Myocyte (in vitro differentiated cells): ENCODE data around the gene FHOD3. TPM values are rescaled to one million over a fixed set of nuclear protein-coding genes. Genes with fewer than 3 reads are reported as not detected.
"Not testable (repeated sequence)": the region's sequence is repeated elsewhere in the genome, so short reads cannot be mapped to it uniquely, and the experiment has no call there.

Source experiments
- DNase-seq: peaks from one replicate; pipeline ENCODE4 v3.0.0-alpha.2; 2012; ENCODE audit warnings: low read depth
- total RNA-seq: library from RNA; depleted of rRNA; stranded (reverse); fragments of >200 nt; gene quantifications from 2 replicates; pipeline ENCODE4 v1.2.3, GENCODE V29; 2014

FHOD3 gene
- total RNA-seq, 1 donor from 2014 or later = 57.5 TPM

DNA sequence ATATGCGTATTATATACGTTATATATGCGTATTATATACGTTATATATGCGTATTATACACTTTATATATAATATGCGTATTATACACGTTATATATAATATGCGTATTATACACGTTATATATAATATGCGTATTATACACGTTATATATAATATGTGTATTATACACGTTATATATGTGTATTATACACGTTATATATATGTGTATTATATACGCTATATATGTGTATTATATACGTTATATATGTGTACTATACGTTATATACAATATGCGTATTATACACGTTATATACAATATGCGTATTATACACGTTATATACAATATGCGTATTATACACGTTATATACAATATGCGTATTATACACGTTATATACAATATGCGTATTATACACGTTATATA lies 465.5 kb downstream of the FHOD3 start:
- DNase-seq = not testable (repeated sequence)

DNA sequence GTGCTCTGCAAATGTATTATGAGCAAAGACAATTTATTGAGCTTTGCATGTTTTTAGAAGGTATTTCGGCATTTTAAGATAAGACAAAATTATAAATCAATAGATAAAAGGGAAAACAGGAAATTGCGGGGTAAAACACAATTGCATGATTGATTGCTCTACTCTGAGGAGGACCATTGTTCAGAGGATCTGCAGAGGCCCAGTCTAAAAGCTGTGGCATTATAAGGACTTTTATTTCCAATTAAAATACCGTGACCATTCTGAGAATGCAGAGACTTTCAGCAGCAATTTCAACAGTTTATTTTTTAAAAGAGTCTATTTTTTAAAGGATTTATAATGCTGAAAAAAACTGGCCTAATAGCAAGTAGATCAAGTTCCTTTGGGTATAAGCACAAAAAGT lies 469.3 kb downstream of the FHOD3 start:
- no peak for DNase-seq

DNA sequence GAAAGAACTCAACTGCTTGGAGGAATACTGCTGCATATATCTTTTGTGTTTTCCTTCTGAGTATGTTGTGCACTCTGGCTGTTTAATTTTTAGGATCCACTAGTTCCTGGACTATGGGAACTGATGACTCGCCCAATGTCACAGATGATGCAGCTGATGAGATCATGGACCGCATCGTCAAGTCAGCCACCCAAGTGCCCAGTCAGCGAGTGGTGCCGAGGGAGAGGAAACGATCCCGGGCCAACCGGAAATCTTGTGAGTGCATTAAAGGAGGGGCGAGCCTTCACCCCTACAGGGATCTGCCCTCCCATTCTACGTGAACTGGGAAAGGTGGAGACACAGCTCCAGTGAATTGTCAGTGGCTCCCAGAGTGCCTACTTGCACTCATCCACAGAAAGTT lies 471.7 kb downstream of the FHOD3 start:
- DNase-seq = no peak

DNA sequence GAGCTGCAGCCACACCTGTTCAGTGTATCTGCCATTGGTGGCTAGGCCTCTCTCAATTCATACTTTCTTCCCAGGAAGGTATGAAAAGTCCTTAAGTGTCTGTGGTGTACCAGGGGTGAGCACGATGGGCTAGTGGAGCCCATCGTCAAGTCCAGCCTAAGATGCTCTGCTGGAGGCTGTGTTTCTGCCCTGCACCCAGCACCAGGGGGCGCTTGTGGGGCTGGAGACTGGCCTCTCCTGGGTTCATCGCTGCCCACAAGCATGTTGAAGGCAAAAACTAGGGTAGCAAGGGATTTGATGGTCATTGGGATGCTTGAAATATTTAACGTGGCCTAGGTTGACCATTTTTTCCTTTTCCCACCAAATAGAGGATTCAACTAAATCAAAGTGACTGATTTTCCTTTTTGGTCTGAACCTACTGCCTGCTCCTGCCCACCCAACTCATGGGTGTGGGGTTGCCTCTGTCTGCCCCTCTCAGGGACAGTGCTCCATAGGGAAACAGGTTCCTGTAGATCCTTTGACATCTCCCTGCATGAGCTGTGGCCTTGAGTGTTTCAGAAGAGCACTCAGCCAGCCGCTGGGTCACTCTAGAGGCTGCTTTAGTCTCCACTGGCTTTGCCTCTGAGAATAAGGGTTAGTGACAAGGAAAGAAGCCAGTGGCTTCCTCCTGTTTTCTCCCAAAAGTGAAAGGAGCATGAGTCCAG lies 472.2 kb downstream of the FHOD3 start:
- no peak for DNase-seq

DNA sequence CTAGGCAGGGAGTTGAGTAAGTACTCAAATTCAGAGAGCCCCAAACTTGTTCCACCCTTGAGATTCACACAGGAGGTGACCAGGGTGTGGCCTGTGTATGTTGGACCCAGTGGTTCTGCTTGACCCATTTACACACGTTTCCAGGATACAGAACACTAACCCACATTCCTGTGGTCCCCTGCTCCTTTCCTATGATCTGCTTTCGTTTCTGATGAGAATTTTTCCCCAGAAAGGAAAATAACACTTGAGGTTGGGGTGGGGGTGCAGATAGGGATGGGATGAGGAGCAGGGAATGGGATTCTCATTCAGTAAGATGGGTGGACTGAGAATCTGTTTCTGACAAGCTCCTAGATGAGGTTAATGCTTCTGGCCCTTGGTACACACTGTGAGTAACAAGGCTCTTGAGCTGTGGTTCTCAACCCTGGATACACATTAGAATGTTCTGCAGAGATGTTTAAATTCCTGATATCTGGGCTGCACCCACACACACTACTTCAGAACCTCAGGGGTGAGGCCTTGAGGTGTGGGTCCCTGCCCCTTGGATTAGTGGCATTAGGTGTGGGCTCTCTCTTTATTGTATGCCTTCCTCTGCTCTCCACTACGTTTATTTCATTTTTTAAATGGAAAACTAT lies 472.9 kb downstream of the FHOD3 start:
- no peak for DNase-seq

DNA sequence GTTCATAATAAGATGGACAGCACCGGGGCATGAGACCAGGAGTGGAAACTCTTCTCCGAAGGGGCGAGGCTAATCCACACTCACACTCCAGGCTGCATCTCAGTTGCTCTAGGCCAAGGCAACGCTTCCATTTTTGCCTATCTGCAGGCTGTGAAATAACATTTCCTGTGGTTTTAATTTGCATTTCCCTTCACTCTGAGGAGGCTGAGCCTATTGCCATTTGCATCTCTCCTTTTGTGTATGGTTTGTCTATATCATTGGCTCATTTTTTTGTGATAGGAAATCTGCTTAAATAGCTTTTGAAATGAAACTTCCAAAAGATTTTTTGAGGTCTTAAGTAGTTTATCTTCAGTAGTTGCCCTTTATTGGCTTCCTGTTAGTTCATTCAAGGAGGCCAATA lies 473.7 kb downstream of the FHOD3 start:
- DNase-seq = no peak

DNA sequence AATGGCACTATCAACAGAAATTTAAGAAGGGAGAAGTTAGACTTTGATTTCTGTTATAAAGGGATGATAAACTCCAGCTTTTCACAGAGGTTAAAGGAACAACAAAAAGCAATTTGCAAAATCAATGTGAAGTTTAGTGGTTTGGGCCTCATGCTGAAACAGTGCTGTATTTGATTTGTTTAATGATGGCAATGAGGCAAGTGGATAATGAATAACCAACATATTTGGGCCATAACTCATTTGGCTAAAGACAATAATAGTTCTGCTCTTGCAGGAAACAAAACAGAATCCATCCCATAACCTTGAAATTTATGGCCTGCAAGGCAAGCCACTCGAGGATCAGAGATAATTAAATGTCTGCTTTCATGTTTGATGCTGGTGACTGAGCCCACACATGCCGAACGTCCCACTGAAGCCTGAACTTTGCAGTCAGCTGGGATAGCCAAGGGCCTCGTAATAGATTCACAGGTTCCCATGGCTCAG lies 474.8 kb downstream of the FHOD3 start:
- DNase-seq = no peak

DNA sequence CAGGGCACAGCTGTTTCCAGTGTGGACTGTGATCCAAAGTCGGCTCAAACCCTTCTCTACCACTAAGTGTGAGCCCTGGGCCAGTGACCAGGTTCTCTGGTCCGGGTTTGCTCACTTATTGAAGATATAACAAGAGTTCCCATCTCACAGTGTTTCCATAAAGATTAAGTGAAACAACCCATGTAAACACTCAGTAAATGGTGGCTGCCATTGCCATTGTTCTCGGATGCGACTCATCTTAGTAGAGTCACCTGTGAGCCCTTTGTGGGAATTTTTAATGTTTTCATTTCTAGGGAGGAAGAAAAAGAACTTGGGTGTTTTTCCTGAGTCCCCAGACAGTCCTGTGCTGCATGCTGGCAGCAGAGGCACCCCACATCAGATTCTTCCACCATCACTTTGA lies 477.9 kb downstream of the FHOD3 start:
- DNase-seq = no peak

DNA sequence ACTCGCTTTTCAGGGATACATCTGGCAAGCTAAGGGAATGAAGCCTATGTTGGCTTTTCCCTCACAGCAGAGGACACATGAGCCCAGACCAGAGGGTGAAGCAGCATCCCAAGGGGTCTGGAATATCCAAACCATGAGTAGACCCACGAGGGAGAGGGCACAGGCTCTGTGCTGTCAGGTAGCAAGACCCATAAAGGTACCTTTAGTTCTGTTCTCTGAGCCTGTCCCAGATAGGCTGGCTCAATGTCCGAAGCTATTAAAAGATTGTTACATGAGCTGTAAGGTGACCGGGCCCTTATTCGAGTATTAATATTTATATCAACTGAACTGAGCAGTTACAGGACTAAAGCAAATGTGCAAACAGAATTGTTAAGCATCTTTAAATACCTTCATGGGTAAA lies 479.1 kb downstream of the FHOD3 start:
- no peak for DNase-seq

DNA sequence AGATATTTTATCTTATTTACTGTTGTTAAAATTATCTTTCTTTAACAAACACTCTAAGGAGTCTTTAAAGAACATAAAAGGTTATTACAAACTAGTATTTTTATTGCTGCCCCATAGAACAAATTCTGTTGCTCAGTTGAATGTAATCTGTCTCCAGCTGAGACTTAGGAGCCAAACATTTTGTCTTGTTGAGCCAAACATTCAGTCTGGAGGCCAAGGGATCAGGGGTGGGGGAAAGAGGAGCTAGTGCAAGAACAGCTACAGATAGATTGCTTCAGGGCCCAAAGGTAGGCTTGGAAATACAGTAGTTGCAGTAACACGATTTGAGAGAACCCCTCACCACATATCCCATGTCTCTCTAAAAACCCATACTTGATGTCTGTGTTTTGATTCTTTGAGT lies 480.1 kb downstream of the FHOD3 start:
- no peak for DNase-seq

DNA sequence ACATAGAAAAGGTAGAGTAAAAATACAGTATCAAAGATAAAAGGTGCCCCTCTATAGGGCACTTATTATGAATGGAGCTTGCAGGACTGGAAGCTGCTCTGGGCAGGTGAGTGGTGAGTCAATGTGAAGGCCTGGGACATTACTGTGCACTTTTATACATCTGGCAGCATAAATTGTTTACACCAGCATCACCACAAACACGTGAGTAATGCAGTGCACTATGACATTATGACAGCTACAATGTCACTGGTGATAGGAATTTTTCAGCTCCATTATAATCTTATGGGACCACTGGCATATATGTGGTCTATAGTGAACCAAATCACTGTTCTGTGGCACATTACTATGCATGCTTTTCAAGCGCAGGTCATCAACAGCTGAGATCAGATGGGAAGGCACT lies 483.2 kb downstream of the FHOD3 start:
- no peak for DNase-seq

DNA sequence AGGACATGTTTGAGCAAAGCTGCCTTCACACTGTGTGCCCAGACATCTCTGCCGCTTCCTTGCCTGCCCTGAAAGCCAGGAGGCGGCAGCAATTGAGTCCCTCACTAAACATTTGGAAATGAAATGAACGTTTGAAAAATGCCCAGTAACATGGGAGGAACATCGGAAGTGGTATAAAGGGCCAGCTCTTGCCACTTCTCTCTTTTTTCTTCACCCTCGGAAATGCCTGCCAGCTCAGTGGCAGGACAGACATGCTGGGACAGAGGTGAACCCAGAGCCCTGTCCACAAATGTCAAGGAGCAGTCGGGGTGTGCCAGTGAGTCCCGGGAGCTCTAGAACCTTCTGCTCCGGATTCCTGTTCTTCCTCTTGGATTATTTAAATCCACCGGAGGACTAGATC lies 485.2 kb downstream of the FHOD3 start:
- DNase-seq = no peak

DNA sequence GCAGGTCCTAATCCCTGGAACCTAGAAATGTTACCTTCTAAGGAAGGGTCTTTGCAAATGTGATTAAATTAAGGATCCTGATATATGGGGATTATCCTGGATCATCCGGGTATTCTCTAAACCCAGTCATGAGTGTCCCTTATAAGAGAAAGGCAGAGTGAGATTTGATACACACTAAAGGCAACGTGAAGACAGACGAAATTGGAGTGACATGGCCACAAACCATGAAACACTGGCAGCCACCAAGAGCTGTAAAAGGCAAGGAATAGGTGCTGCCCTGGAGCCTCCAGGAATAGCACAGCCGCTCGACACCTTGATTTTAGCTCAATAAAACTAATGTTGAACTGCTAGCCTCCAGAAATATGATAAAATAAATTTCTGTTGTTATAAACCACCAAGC lies 486.3 kb downstream of the FHOD3 start:
- DNase-seq = no peak

DNA sequence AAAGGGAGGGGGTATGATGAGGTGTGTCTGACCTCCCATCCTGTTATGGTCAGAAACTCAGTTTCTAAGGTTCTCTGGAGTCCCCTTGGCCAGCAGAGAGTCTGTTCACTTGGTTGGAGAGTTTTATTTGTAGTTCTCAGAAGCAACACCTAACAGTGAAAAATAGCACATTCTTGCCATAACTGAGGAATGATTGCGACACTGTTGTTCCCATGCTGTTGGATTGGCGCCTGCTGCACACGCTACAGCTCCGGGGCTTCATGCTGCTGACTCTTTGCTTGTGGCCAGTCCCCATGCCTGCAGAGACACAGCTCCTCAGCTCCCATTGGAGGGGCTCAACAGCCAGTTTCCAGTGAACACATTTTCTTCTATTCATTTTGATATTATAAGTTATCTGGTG lies 489.2 kb downstream of the FHOD3 start:
- peak; percentile 62 for DNase-seq

DNA sequence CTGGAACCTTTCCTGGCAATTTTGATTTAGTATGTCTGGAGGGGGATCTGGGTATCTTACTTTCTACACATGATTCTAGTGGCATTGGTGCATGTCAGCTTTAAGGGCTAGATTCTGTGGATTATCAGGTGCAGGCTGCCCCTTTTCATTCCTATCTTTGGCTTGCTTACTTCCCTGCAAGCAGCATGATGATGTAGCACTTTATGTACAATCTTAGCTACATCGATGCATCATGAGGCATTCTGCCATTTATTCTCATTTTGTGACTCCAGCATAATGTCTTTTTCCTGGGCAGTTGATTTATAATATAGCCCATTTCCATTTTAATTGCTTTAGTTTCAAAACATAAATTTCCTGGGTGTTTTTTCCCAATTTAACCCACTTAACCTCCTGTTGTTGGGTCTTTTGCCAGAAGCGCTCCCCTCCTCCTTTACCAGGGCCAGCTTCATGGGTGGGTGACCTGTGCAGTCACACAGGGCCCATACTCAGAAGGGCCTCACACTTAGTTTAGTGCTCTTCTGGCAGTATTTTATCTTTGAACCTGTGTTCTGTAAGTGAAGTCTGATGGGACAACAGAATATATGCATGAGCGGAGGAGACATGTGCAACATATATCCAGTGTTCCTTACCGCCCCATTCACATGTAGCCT lies 495.2 kb downstream of the FHOD3 start:
- DNase-seq = no peak

DNA sequence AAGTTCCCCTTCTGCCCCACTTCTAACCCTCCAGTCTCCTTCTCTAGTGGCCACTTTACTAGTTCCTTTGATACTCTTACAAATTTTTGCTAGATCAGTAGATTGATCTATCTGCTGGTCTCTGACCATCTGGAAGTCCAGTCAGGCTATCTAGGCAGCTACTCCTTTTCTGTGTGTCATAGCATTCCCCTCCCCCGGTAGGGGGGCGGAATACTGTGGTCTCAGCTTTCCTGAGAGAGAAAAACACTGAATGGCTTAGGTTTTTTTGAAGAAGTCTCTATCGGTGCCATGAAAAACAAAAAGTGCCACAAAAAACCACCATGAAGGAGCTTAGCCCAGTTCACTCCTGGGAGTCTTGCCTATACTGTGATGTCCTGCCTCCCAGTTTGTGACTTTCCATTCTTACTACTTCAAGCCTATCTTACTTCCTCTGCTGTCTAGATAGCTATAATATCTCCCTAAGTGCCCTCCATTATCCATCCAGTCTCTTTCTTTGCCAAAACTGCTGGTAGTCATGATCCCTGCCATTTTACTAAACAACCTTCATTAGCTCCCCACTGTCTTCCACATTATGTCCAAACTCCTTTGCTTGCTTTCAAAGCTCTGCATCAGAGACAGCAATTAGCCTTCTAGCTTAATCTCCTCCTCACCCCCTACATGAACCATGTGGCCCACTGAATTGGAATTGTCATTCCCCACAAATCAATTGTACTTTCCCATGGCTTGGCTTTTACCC lies 501.4 kb downstream of the FHOD3 start:
- DNase-seq = no peak

DNA sequence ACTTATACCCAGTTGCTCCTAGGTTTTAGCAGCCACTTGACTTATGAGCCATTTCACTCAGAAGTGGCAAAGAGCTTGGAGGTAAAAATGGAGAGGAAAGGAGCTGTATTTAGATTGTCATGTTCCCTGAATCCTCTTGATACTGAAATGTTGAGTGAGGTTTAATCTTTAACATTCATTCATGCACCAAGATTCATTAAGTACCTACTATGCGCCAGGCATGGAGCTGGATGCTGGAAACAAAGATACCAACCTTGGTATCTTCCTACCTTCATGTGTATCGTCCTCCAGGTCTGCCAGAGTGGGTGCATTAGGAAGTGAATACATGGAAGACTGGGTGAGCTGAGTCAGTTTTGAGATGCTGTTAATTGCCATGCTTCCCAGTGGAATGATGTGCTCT lies 507.6 kb downstream of the FHOD3 start:
- no peak for DNase-seq

DNA sequence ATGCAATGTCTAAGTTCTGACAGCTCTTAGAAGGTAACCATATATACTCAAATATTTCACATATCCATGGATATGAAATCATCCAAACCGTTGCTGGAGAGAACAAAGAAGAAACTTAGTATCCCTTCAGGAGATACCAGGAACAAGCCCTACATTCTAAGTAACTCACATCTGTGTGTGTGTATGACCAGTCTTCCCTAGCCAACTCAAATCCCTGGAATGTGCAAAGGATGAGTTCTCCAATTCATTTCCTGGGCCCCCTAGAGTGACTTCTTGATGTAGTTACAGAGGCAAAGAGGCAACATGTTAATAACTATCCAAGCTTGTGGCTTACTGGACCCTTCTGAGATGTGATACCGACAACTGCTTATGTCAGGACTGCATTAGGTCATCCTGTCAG lies 511.2 kb downstream of the FHOD3 start:
- DNase-seq = no peak

DNA sequence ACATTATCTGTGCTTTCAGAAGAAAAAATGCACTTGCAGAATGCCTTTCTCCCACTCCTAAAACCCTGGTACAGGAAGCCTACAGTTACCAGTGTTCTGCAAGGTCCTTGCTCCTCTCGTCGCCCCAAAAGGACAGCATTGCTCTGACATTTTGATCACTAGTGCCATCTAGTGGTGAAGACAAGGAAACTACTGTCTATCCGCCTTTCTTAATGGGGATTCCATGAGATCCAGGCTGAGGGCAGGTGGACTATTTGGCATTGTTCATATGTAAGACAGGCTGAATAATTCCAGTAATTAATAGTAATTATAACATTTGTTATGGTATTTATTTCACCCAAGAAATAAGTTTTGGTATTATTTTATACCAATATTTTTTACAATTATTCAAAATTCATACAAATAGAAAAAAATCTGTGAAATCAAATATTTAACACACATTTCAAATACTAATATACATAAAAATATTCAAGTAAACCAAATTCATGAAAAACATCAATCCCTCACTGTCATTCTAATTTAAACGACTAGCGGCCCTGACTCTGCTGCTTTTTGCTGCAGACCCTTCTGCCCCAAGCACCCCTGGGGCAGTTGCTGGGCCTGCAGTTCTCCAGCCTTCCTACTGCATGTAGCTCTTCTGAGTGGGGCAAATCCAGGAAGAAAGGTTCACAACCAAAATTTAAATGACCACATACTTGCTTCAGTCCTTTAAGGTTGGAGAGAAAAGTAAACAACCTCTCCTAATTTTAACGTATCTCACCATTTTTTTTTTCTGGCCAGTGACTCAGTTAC lies 512.3 kb downstream of the FHOD3 start:
- peak; percentile 80 for DNase-seq

DNA sequence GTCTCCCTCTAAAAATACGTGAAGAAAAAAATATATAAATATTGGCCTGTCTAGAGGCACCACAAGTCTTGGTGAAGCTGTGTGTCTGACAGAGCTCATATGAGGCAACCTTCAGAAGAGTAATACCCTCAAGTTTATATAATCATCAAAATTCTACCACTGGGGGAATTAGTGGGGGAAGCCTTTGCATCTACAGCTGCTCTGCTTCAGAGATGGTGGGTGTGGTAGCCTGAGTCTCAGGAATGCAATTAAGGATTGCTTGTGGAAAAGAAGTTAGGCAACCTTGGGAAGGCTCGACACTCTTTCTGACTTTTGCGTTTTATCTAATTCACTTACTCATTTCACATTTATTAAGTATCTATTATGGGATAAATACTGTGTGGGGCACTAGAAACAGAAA lies 513.9 kb downstream of the FHOD3 start:
- peak; percentile 28 for DNase-seq

DNA sequence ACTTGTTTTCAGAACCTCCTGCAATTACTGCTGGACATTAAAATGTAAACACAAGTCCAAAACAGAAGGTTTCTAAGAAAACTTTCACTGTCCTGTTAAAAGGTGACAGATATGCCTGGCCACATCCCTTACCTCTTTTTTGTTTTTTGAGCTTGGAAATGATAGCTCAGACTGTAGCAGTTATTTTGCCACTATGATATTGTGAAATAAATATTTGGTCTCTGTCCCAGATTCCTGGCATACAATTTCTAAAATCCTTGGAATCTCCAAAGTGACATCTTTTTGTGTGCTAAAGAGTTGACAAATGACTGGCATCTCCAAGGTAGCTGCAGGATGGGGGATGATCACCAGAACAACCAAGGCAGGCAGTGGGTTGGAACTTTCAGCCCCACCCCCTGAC lies 514.4 kb downstream of the FHOD3 start:
- no peak for DNase-seq
